Fibroblast of skin of scalp (primary cell): ENCODE measurements around the gene CUX1.

Experiments
- DNase-seq: peaks from one replicate; pipeline ENCODE4 v3.0.0-alpha.2; 2013

The CUX1 gene

DNA sequence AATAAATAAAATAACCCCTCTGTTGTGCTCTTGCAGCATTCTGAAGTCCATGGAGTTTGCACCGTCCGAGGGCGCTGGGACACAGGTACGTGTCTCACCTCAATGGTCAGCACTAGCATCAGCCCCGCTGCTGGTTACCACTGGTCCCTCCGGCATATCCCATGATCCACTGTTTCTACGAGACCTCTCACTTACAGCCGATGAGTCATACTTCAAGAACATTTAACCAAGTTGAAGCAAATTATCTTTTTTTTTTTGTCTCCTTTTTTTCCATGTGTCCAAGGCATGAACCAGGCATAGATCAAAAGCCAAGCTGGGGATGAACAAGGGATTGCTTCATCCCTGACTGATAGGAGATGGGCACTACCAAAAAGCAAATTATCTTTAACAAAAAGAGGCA is 376.4 kb downstream of the CUX1 start:
- DNase-seq, result peak; percentile 8

DNA sequence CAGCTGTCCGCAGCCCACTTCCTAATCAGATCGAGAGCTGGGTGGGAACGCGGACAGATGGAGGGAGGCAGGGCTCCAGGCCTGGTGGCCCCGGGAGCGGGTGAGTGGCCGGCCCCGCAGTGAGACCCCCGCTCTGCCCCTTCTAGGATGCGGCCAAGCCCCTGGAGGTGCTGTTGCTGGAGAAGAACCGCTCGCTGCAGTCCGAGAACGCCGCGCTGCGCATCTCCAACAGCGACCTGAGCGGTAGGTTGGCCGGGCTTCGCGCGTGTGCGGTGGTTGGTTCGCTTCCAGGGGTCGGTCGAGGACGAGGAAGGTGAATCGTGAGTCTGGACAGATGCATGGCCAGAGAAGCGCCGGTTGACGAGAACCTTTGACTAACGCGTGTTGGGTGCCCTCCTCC is 377.9 kb downstream of the CUX1 start:
- DNase-seq, result no peak

DNA sequence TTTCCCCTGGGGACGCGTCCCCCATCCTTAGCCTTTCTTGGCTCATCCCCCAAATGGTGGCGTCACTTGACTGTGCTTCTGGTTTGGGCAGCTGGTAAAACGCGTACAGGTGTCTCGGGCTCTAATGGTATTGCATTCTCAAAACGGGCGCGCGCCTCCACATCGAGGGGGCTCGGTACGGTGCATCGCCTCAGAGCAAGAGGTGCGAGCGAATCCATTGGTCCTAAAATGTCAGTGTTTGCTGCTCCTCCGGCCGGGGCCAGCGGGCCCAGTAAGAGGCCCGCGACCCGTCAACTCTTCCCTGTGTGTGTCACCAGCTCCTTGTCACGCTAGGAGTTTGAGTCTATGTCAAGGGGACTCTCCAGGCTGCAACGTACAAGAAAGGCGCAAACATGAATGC is 378.6 kb downstream of the CUX1 start:
- no peak for DNase-seq

GRCh38 chr7:102197161-102197560 is 379.7 kb downstream of the CUX1 start:
- DNase-seq, result no peak

- no peak for DNase-seq
Observed at GRCh38 chr7:102197599-102197998, 380.2 kb downstream of the CUX1 start.

DNA sequence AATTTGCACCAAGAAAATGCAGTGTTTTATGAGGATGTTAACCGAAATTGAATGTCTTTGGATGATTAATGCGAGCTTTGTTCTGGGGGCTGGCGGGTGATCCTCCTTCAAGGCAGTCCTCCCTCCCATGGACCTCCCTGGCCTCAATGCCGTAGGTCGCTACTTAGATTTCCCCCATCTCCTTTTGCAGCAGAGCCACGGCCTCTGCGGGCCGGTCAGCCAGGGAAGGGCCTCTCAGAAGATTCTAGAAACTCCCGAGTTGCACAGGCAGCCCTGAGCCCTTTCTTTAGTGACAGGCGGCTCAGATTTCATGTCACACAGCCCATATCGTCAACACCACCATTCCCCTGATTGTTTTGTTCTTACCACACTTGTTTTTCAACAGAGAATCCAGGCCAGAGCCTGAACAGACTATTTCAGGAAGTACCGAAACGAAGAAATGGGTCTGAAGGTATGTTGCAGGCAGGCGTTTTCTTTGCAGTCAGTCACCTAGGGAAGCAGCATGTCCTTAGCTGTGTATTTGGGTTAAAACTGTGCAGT is 381.1 kb downstream of the CUX1 start:
- DNase-seq, result no peak

- no peak for DNase-seq
Observed at GRCh38 chr7:102201576-102201975, 384.1 kb downstream of the CUX1 start.

GRCh38 chr7:102202556-102202955 is 385.1 kb downstream of the CUX1 start:
- DNase-seq, result no peak

GRCh38 chr7:102203218-102203617 is 385.8 kb downstream of the CUX1 start:
- no peak for DNase-seq

GRCh38 chr7:102204212-102204611 is 386.8 kb downstream of the CUX1 start:
- DNase-seq, result no peak

DNA sequence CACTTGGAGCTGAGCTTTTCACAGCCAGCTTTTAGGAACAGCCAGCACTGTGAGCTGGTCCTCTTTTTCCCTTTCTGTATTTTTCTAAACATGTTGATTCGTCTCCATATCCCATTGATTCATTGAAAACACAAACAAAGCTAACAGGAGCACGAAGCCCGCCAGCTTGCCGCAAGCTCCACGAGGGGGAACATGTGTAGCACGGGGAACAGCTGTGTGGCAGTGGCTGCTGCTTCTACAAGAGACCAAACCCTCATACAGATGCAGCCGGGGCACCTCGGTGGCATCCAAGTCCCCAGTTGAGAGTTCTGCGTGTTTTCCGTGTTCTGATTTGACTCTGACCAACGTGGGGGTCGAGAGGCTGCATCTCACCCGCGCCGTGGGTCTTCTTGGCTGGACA is 388.5 kb downstream of the CUX1 start:
- no peak for DNase-seq

DNA sequence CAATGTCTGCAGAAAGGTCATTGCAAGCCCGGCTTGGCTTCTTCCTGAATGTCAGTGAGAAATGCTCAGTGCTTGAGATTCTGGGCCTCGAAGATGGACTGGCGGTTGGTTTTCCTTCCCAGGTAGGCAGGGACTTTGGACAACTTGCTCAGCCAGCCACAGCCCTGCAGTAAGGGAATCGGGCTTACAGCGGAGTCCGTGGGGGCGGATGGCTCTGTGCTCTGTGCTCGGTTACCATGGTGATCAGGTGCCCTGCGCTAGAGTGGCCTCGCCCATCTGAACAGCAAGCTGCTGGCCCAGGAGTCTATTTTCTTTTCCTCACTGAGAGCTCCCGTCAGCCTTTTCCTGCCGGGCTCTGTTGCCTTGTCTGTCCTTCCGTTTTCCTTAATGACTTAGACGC is 391.4 kb downstream of the CUX1 start:
- DNase-seq, result no peak

GRCh38 chr7:102210787-102211186 is 393.4 kb downstream of the CUX1 start:
- no peak for DNase-seq

DNA sequence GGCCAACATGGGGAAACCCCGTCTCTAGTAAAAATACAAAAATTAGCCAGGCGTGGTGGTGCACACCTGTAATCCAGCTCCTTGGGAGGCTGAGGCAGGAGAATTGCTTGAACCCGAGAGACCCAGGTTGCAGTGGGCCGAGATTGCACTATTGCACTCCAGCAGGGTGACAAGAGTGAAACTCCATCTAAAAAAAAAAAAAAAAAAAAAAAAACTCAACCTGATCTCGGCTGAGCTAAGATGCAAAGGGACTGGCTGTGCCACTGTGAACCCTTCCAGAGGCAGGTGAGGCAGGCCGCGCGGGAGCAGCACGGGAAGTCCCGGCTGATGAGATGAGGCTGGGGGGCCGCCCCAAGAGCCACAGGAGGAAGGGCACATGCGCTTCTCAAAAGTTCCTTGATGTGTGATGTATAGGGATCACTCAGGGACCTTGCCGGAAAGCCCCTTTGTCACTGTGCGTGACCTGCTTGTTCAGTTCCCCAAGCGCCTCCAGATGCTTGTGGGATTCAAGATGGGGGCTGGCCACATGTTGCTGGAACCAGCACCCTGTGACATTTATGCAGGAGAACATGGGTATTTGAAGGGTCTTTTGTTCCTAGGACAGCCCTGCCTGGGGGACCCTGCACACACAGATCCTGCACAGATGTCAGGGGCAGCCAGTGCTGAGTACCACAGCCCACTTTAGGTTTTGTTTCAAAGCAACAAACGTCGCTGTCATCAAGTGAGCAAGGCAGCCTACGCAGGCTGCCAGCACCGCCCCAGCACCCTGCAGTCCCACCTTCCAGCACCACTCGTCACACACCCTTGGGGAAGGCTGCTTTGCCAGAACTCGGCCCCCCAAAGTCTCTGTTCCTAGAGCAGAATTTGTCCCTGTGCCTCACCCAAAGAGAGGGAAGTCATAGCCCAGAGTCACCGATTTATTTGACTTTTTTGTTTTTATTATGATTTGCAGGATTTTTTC is 394.4 kb downstream of the CUX1 start:
- DNase-seq, result no peak

DNA sequence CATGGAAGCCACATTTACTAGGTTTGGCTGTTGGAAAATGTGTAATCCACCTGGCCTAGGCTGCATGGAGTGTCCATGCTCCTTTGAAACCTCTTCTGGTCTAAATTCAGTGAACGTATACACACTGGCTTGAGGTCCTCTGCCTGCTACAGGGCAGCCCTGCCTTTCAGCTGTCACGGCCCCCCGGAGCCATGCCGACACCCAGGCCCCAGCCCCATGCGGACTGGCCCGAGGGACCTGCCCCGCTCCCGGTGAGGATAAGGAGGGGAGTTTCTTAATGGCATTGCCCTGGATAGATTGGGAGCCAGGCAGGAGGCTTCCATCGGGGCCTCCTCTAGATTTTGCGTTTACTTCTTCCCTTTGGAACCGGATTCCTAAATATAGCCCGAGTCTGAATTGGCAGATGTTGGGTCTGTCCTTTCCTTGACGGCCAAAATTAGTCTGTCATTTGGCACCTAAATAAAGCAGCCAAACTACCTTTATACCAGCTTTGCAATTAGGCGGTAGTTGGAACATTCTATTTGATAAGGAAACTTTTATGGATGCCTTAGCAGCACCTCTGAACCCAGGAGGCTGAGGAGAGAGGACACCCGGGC is 397.1 kb downstream of the CUX1 start:
- no peak for DNase-seq

DNA sequence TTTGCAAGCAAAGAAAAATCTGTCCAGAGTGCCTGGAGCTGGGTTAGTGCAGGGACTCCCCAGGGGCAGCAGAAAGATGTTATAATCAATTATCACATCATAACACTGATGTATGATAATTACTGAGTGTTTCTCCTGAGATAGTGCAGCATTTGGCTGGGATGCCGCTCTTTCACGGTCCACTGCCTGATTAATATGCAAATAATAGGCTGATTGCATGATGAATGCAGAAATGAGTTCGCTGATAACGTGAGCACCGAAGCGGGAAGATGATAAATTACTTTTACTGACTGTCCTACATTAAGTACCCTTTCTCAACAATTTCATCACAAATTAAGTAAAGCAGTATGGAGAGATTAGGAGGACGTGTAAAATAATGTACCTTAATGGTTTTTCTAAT is 397.8 kb downstream of the CUX1 start:
- no peak for DNase-seq

DNA sequence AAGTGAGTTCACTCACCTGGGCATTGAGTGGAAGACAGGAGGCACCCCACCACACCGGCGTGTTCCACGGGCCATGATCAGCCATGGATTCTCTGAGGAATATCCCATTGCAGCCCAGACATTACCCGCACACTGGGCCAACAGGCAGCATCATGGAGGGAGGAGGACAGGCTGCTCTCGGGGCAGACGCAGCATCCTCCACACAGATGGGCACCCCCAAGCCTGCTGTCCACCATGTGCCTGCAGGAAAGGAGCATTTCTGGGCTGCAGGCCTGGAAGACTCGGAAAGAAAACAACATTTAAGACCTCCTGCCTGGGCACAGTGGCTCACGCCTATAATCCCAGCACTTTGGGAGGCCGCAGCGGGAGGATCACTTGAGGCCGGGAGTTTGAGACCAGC is 398.3 kb downstream of the CUX1 start:
- DNase-seq, result no peak

GRCh38 chr7:102216573-102217314 is 399.3 kb downstream of the CUX1 start:
- DNase-seq, result no peak

DNA sequence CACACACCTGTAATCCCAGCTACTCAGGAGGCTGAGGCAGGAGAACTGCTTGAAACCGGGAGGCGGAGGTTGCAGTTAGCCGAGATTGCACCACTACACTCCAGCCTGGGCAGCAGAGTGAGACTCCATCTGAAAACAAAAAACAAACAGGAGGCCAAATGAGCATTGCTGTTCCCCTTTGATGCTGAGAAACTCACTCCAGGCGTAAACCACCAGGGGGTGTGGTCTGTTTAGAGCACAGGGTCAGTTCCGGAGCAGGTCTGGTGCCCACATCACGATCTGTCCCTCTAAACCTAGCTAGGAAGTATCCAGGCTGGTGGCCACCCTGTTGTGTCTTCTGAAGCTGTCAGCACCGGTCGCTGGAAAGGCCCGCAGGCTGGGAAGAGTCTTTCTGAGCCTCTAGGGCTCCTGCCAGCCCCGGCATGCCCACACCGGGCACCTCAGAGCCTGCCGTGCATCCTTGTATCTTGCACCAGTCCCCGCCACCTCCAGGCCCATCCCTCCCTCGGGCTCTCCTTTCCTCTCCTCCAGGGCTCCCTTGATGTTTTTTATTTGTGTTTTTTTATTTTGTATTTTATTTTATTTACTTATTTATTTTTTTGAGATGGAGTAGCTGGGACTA is 402.9 kb downstream of the CUX1 start:
- no peak for DNase-seq

DNA sequence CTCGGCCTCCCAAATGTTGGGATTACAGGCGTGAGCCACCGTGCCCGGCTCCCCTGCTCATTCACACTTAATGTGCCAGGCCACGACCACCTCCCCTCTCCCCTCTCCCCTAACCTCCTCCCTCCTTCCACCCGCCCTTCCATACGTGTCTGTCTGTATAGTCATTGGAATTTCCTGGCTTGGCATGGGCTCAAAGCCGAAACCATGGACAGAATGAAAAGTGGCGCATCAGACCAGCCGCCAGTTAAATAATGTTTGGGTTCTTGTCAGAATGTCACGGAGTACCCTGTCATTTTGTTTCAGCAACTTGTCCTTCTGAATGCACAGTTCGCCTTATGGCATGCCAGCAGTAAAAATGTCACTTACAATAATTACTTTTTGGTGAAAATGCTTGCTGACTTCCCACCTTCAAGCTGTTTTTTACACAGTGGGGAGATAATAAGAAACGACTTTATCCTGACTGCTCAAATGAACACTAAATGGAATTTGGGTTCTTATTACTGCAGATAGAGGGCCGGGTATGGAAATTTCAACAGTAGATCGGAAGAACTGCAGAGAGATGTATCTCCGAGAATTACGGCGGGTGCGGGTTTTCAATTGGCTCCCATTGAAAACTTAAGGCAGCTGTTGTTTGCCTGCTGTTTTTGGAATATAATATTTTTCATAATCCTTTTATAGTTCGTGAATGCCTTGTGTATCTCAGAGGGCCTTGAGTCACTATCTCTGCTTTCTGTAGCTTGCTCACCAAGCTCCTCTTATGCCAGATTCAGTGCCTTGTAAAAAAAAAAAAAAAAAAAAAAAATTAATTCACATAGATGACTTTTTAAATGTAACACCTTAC is 403.8 kb downstream of the CUX1 start:
- peak; percentile 86 for DNase-seq

DNA sequence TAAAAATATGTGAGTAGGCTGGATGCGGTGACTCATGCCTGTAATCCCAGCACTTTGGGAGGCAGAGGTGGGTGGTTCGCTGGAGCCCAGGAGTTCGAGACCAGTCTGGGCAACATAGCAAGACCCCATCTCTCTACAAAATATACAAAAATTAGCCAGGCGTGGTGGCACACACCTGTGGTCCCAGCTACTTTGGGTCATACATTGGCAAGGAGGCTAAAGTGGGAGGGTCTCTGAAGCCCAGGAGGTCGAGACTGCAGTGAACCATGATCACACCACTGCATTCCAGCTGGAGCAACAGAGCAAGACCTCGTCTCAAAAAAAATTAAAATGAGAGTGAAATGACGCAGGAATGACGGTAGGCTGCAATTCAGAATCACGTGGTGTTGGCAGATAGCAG is 404.5 kb downstream of the CUX1 start:
- no peak for DNase-seq

DNA sequence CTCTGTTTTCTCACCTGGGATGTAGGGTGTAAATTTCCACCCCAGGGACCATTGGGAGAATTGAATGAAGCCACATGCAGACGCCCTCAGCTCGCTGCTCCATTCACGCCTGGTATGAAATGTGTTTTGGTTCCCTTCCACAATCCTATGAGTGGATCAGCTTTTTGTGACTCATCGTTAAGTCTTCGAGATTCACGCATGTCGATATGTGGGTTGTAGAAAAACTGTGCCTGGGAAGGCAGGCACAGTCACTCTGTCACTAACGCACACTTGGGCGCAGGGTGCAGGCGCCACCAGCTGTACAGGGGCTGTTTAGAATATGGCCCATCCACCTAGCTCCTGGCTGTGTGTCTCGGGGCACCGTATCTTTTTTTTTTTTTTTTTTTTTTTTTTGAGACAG is 405.0 kb downstream of the CUX1 start:
- DNase-seq, result peak; percentile 23
